HEK293T (cell line): ENCODE results near the gene NAAA.

Experiments
- CTCF ChIA-PET: fragments of 350-600 bp; formaldehyde crosslinking; extraction: SDS; loops from one replicate; lab custom pipeline; 2021; ENCODE audit warnings: antibody characterized with exemption, inconsistent platforms; lab: Yijun Ruan, JAX
- POLR2A ChIA-PET: fragments of 350-600 bp; formaldehyde crosslinking; extraction: SDS; loops from one replicate; lab custom pipeline; 2020; ENCODE audit warnings: antibody characterized with exemption, inconsistent platforms; lab: Yijun Ruan, JAX
- DNase-seq: peaks from one replicate; pipeline ENCODE4 v3.0.0; 2012; ENCODE audit warnings: mixed read lengths; ENCODE audit errors: extremely low spot score
- ARNT ChIP-seq: fragments of 450-650 bp; IDR thresholded peaks from 2 replicates; pipeline ENCODE4 v1.6.1; 2017; ENCODE audit warnings: mild to moderate bottlenecking
- BHLHE40 ChIP-seq: fragments of 450-650 bp; IDR thresholded peaks from 2 replicates; pipeline ENCODE4 v1.6.1; 2016; ENCODE audit warnings: mild to moderate bottlenecking, moderate library complexity, borderline replicate concordance
- CTBP1 ChIP-seq: fragments of 450-650 bp; IDR thresholded peaks from 2 replicates; pipeline ENCODE4 v1.6.1; 2016; ENCODE audit warnings: borderline replicate concordance
- ELF4 ChIP-seq: fragments of 450-650 bp; IDR thresholded peaks from 2 replicates; pipeline ENCODE4 v1.6.1; 2017; ENCODE audit warnings: antibody characterized with exemption
- FOXA1 ChIP-seq: fragments of 450-650 bp; IDR thresholded peaks from 2 replicates; pipeline ENCODE4 v1.6.1; 2016; ENCODE audit warnings: mild to moderate bottlenecking
- FOXK2 ChIP-seq: fragments of 450-650 bp; IDR thresholded peaks from 2 replicates; pipeline ENCODE4 v1.6.1; 2016; ENCODE audit warnings: mild to moderate bottlenecking
- FOXM1 ChIP-seq: fragments of 450-650 bp; IDR thresholded peaks from 2 replicates; pipeline ENCODE4 v1.6.1; 2017; ENCODE audit warnings: mild to moderate bottlenecking, borderline replicate concordance
- HDGF ChIP-seq: fragments of 450-650 bp; IDR thresholded peaks from 2 replicates; pipeline ENCODE4 v1.6.1; 2017; ENCODE audit warnings: antibody characterized with exemption, borderline replicate concordance
- L3MBTL2 ChIP-seq: fragments of 450-650 bp; conservative IDR thresholded peaks from 2 replicates; pipeline ENCODE4 v1.6.1; 2016; ENCODE audit warnings: mild to moderate bottlenecking
- LEF1 ChIP-seq: fragments of 450-650 bp; IDR thresholded peaks from 2 replicates; pipeline ENCODE4 v1.6.1; 2017; ENCODE audit warnings: mild to moderate bottlenecking, borderline replicate concordance
- NFRKB ChIP-seq: fragments of 450-650 bp; IDR thresholded peaks from 2 replicates; pipeline ENCODE4 v1.6.1; 2016; ENCODE audit warnings: mild to moderate bottlenecking, moderate library complexity
- PKNOX1 ChIP-seq: fragments of 450-650 bp; IDR thresholded peaks from 2 replicates; pipeline ENCODE4 v1.6.1; 2016
- SP1 ChIP-seq: fragments of 450-650 bp; IDR thresholded peaks from 2 replicates; pipeline ENCODE4 v1.6.1; 2017
- SUZ12 ChIP-seq: fragments of 450-650 bp; IDR thresholded peaks from 2 replicates; pipeline ENCODE4 v1.6.1; 2016; ENCODE audit warnings: mild to moderate bottlenecking
- TARDBP ChIP-seq: fragments of 450-650 bp; IDR thresholded peaks from 2 replicates; pipeline ENCODE4 v1.6.1; 2016
- ZNF384 ChIP-seq: fragments of 450-650 bp; IDR thresholded peaks from 2 replicates; pipeline ENCODE4 v1.6.1; 2016

NAAA gene

DNA sequence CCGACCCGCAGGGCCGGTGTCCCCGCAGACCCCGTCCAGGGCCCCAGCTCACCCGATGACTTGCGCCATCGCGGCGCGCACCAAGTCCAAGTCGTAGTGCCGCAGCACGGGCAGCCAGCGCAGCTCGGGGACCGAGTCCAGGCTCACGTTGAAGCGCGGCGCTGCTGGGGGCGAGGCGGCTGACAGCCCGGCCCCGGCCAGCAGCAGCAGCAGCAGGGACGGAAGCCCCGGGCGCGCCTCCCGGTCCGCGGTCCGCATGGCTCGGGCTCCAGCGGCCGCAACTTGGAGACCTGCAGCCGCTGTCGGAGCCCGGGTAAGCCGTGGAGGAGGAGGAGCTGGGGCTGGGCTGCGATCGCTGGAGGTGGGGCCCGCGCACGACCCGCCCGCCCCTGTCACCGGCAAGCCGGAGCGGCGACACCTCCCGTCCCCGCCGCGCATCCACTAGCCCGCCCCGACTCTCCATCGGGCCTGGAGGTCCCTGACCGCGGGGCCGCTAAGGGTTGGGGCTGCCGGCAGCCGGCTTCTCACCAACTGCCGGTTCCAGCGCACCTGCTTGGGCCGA is at the start of gene NAAA:
Gene NAAA (minus strand): TSS at position 322 of the 562 bp plus-strand sequence. CDS start 64 bp downstream, at position 258.
- DNase-seq: peak; percentile 69
- CTCF ChIA-PET: no interaction called here
- TF ChIP-seq HDGF: no peak
- no peak for TF ChIP-seq PKNOX1
- no peak for TF ChIP-seq TARDBP
- TF ChIP-seq SP1: no peak
- no peak for TF ChIP-seq FOXK2
- no peak for TF ChIP-seq FOXM1
- TF ChIP-seq L3MBTL2: no peak
- TF ChIP-seq FOXA1: no peak
- no peak for TF ChIP-seq NFRKB
- POLR2A ChIA-PET: no interaction called here

DNA sequence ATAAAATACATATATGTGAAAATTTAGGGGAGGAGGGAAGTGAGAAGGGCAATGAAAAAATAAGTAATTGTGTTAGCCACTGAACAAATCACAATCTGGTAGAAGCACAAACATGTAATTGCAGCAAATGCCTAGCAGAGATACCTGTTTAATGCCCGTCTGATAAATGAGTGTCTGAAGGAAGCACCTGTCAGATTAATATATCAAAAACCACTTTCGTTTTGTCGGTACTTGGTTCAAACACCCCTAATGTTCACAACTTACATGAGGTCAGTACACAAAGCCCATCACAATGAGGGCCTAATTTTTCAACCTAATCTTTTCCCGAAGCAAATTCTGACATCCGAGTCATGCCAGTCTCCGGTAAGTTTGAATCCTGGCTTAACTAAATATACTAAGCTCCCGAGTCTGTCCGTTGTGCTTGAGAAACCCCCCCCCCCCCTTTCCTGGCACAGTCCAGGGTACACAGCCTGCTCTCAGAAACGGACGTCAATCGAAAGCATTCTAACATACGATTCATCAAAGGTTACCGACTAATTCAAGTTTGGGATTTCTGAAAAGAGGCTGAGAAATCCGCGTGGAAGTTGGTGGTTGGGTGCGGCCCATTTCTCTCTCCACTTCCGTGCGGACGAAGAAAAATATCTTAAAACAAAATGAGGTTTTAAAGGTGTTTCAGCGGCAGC is 49.2 kb upstream of the NAAA start:
- TF ChIP-seq HDGF: no peak
- TF ChIP-seq ARNT: no peak
- no peak for TF ChIP-seq BHLHE40
- TF ChIP-seq PKNOX1: no peak
- TF ChIP-seq TARDBP: no peak
- TF ChIP-seq SP1: no peak
- TF ChIP-seq FOXM1: no peak
- TF ChIP-seq SUZ12: no peak
- TF ChIP-seq FOXK2: no peak
- no peak for TF ChIP-seq ZNF384
- TF ChIP-seq L3MBTL2: no peak
- TF ChIP-seq CTBP1: no peak
- no peak for TF ChIP-seq FOXA1
- no peak for TF ChIP-seq NFRKB
- TF ChIP-seq ELF4: no peak
- no peak for TF ChIP-seq LEF1
- DNase-seq: no peak
- ChIA-PET CTCF (no interaction called here), POLR2A (interaction anchor here (0.8 to 1.2 kb wide), 2 partner anchors 12 to 159 kb away, joined by 4 read pairs; partner anchors contain the start of gene NUP54)

DNA sequence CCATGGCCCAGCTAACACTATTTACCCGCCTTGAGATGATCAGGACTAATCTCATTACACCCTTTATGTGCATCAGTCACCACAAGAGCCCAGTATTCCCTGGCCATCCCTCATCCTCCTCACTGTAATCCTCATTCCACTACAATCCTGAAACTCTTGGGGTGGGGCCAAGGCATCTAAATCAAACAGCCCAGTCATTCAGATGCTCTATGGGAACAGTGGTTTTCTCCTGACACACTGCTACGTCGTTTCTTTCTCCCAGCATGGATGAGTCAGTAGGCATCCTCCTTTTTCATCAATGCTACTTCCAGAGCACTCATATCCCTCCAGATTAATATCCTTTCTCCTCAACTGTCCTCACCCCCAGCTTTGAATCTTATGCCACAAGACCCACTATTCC is 44.3 kb upstream of the NAAA start:
- TF ChIP-seq BHLHE40 (no peak), CTBP1 (no peak), SUZ12 (no peak), LEF1 (no peak), L3MBTL2 (no peak), TARDBP (no peak), FOXK2 (no peak), PKNOX1 (no peak), NFRKB (no peak), SP1 (no peak), FOXM1 (no peak), ARNT (no peak), FOXA1 (no peak)
- ChIA-PET POLR2A (no interaction called here), CTCF (interaction anchor here (1.2 kb wide), 1 partner anchor 11 kb away, joined by 3 read pairs; no protein-coding TSS in a partner anchor)
- no peak for DNase-seq

- CTCF ChIA-PET: no interaction called here
- TF ChIP-seq LEF1 (no peak), ARNT (no peak), ZNF384 (no peak), HDGF (no peak)
- POLR2A ChIA-PET: no interaction called here
- no peak for DNase-seq
These were observed 39.8 kb upstream of the NAAA start for GRCh38 chr4:75980576-75980975.

GRCh38 chr4:75976177-75976576 is 35.4 kb upstream of the NAAA start:
- TF ChIP-seq PKNOX1 (no peak), FOXM1 (no peak), SUZ12 (no peak), FOXK2 (no peak), TARDBP (no peak), FOXA1 (no peak), BHLHE40 (no peak), HDGF (no peak), ARNT (no peak), ZNF384 (no peak), SP1 (no peak), LEF1 (no peak), L3MBTL2 (no peak), CTBP1 (no peak)
- POLR2A ChIA-PET: no interaction called here
- no peak for DNase-seq
- CTCF ChIA-PET: no interaction called here
